Astrocyte of the cerebellum (primary cell): ENCODE data around the gene TBC1D19.

Experiments used
- DNase-seq: peaks from one replicate; pipeline ENCODE4 v3.0.0-alpha.2; 2011; ENCODE audit warnings: low read depth
- H3K4me3 ChIP-seq: 2 replicates; pipeline ENCODE4 v1.5.1; 2011; ENCODE audit warnings: mild to moderate bottlenecking, low read depth, low read length, moderate library complexity
- in situ Hi-C: cut with HindIII; loops from 2 replicates; pipeline ENCODE4 v1.10.0; 2017; ENCODE audit warnings: low sequenced_read_pairs
- TF ChIP-seq, protein P1 (sequence below): IDR thresholded peaks from 2 replicates; pipeline ENCODE4 v1.5.1; 2012; ENCODE audit warnings: low read length, low read depth, moderate library complexity, mild to moderate bottlenecking; ENCODE audit errors: missing control alignments

Gene TBC1D19

GRCh38 chr4:26723216-26723615 is 139.3 kb downstream of the TBC1D19 start:
- TF ChIP-seq, protein P1, sequence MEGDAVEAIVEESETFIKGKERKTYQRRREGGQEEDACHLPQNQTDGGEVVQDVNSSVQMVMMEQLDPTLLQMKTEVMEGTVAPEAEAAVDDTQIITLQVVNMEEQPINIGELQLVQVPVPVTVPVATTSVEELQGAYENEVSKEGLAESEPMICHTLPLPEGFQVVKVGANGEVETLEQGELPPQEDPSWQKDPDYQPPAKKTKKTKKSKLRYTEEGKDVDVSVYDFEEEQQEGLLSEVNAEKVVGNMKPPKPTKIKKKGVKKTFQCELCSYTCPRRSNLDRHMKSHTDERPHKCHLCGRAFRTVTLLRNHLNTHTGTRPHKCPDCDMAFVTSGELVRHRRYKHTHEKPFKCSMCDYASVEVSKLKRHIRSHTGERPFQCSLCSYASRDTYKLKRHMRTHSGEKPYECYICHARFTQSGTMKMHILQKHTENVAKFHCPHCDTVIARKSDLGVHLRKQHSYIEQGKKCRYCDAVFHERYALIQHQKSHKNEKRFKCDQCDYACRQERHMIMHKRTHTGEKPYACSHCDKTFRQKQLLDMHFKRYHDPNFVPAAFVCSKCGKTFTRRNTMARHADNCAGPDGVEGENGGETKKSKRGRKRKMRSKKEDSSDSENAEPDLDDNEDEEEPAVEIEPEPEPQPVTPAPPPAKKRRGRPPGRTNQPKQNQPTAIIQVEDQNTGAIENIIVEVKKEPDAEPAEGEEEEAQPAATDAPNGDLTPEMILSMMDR: no peak
- in situ Hi-C loops: loop anchor here (25.0 kb wide), 1 partner anchor 286 kb away; no protein-coding TSS in a partner anchor

DNA sequence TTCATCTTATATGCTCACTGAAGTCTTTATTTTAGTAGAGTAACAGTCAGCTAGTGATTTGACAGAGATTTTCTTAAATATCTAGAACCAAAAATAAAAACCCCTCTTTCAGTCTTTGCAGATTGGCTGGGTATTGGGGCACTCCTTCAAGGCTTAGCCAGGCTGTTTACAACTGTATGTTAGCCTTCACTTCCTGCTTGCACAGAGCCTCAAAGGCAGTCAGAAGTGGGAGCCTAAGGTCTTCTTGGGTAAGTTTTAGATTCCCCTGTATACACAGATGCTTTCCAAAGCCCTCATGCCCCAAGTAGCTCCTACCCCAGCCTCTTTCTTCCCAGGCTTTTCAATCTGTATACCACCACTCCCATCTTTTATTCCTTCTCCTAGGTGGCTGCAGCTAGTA is 140.7 kb downstream of the TBC1D19 start:
- in situ Hi-C loops: loop anchor here (25.0 kb wide), 1 partner anchor 287 kb away; no protein-coding TSS in a partner anchor
- no peak for DNase-seq
- TF ChIP-seq, protein P1: no peak
- H3K4me3 ChIP-seq: no peak overlapping the region

More at GRCh38 chr4:26723216-26723615, 139.3 kb downstream of the TBC1D19 start:
- no peak overlapping the region for H3K4me3 ChIP-seq
- DNase-seq: no peak

- TF ChIP-seq, protein P1: no peak
- H3K4me3 ChIP-seq: no peak overlapping the region
- in situ Hi-C loops: no loop called here
- DNase-seq: no peak
These were observed 142.9 kb downstream of the TBC1D19 start for GRCh38 chr4:26726655-26727387.

- H3K4me3 ChIP-seq: no peak overlapping the region
- DNase-seq: no peak
- in situ Hi-C loops: no loop called here
- TF ChIP-seq, protein P1: no peak
These were observed 144.0 kb downstream of the TBC1D19 start for GRCh38 chr4:26727844-26728243.

- no peak overlapping the region for H3K4me3 ChIP-seq
- in situ Hi-C loops: no loop called here
- DNase-seq: no peak
- TF ChIP-seq, protein P1: no peak
These were observed 145.1 kb downstream of the TBC1D19 start for GRCh38 chr4:26729027-26729426.

DNA sequence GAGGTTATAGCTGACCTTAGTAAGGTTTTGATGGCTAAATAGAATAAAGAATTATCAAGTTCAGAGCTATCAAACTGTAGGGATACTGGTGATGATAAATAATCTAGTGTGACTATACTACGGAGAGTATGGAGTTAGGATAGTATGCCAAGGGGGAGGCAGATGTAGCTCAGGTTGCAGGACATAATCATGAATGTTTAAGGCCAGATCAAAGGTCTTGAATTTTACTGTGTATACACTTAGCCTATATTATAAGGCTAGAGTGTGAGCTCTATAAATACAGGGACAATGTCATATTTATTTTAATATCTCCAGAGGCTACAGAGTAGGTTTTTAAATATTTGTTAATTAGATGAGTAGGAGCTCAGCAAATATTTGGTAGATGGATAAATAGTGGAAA is 145.7 kb downstream of the TBC1D19 start:
- no peak for DNase-seq
- in situ Hi-C loops: no loop called here
- TF ChIP-seq, protein P1: no peak
- H3K4me3 ChIP-seq: no peak overlapping the region
